HG03108 (cell line): ENCODE measurements around the gene DBP.

Experiments used
- ATAC-seq: cut with Tn5 transposase; IDR thresholded peaks from one replicate; pipeline ENCODE4 v1.9.1; 2021; ENCODE audit warnings: moderate library complexity; ENCODE audit not compliant: unreplicated experiment

The DBP gene

DNA sequence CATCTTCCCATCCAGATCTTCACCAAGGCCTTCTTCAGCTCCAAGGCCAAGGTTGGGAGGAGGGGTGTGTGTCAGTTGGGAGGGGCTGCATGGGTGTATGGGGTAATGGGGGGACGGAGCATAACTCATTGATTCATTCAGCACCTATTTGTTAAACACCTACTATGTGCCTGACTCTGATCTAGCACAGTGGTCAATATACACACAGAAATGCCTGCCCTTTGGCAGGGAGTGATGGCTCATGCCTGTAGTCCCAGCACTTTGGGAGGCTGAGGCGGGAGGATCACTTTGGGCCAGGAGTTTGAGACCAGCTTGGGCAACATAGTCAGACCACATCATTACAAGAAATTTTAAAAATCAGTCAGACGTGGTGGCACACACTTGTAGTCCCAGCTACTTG is 49.8 kb downstream of the DBP start:
- ATAC-seq, result no peak

DNA sequence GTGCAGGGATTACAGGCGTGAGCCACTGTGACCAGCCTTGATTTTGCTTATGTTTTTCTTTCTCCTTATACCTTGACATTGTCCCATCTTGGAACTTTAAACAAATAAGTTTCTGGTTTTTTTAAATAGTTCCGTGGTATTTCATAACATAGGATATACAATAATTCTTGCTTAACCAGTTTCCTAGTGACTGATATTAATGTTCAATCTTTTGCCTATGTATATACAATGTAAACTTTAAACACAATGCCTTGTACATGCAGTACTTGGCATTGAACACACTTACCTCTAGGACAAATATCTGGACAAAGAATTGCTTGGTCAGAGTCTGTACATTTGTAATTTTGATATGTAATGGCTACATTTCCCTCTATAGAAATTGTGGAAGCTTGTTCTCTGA is 55.0 kb downstream of the DBP start:
- no peak for ATAC-seq
